Upper lobe of left lung (tissue), 4 donors: ENCODE measurements around the gene SDC3.
"Not testable (repeated sequence)": the region's sequence is repeated elsewhere in the genome, so short reads cannot be mapped to it uniquely, and the experiment has no call there.

Experiments used
- CTCF ChIP-seq, 6 experiments: fragments of 450-650 bp in 4 of 6; fragments of 200-600 bp in 2 of 6; sonication (generic) in 2 of 6; IDR thresholded peaks; one replicate each; pipeline ENCODE4 v1.5.1; 2016 to 2019; ENCODE audit warnings: antibody characterized with exemption in 6 of 6
- EP300 ChIP-seq, 4 donors: sonication (generic); formaldehyde crosslinking; IDR thresholded peaks; one replicate each; pipeline ENCODE4 v1.5.1; 2017; ENCODE audit warnings: antibody characterized with exemption in 4 of 4, control low read depth in 2 of 4
- POLR2A ChIP-seq, 4 donors: fragments of 450-650 bp; IDR thresholded peaks; one replicate each; pipeline ENCODE4 v1.5.1; 2016 to 2017; ENCODE audit warnings: antibody characterized with exemption in 4 of 4, mild to moderate bottlenecking in 2 of 4
- POLR2AphosphoS5 ChIP-seq, 2 donors: sonication (generic); formaldehyde crosslinking; IDR thresholded peaks; one replicate each; pipeline ENCODE4 v1.5.1; 2017; ENCODE audit warnings: antibody characterized with exemption in 2 of 2

- not testable (repeated sequence) for TF ChIP-seq CTCF, POLR2AphosphoS5, POLR2A, EP300 (IDR thresholded peaks at IDR 0.05)
Measured at GRCh38 chr1:30948813-30949486, 40.4 kb upstream of the SDC3 start.
